ENCODE results near the gene JARID2.

JARID2 gene

DNA sequence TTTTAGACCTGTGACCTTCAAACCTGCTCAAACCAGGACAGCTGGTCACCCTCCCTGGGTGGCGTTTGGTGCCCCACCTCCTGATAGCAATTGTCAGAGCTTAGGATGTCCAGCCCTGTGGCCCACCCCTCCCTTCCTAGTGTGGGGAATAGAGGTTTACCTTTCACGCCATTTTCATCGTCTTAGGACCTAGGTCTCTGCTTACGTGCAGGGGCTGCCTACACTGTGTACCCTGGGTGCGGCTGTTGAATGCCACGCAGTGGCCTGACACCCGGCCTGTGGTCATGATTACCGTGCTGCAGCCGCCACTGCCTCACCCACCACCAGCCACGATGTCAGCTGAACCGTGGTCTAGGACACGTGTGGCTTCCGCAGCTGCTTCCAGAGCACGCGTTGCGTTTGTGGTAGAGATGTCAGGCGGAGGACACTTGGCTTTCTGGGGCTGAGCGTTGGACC is 259.6 kb downstream of the JARID2 start:
- DNase-seq (ENCODE audit: insufficient read length, low spot score), result no peak
- FAIRE-seq, result no peak
- TF ChIP-seq TAF1 (IDR thresholded peaks at IDR 0.05; ENCODE audit: low read depth, low read length), result no peak
- no peak for TF ChIP-seq POLR2AphosphoS5 (IDR thresholded peaks at IDR 0.05; ENCODE audit: low read depth, low read length)
- no peak for TF ChIP-seq POU2F2 (IDR thresholded peaks at IDR 0.05; ENCODE audit: low read depth, low read length)
- no peak for TF ChIP-seq PAX5 (IDR thresholded peaks at IDR 0.05; ENCODE audit: insufficient read depth, low read length, severe bottlenecking)
- no peak for TF ChIP-seq SPI1 (IDR thresholded peaks at IDR 0.05; ENCODE audit: low read depth, low read length)
- no peak for TF ChIP-seq POLR2A (IDR thresholded peaks at IDR 0.05; ENCODE audit: low read depth, low read length)

DNA sequence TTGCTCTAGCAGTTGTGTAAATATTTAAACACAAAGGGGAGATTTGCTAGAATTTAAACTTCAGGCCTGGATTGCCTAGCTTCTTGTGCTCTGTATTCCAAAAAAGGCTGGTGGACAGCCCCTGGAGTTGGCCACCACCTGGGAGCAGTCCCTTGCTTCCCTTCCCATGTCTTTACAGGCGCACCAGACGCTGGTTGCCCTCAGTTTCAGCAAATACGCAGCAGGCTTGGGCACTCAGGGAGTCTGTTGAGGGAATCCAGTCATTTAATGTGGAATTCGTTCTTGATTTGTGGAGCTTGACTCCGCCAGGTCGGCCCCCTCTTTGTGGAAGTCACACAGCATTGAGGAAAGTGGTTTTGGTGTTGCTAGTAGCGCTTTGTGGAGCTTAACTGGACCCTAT is 260.2 kb downstream of the JARID2 start:
- TF ChIP-seq POU2F2 (IDR thresholded peaks at IDR 0.05; ENCODE audit: low read depth, low read length) (no peak), POLR2AphosphoS5 (IDR thresholded peaks at IDR 0.05; ENCODE audit: low read depth, low read length) (no peak), SPI1 (IDR thresholded peaks at IDR 0.05; ENCODE audit: low read depth, low read length) (no peak), PAX5 (IDR thresholded peaks at IDR 0.05; ENCODE audit: insufficient read depth, low read length, severe bottlenecking) (no peak), POLR2A (IDR thresholded peaks at IDR 0.05; ENCODE audit: low read depth, low read length) (no peak), TAF1 (IDR thresholded peaks at IDR 0.05; ENCODE audit: low read depth, low read length) (no peak)
- FAIRE-seq, result no peak
- no peak for DNase-seq (ENCODE audit: insufficient read length, low spot score)

DNA sequence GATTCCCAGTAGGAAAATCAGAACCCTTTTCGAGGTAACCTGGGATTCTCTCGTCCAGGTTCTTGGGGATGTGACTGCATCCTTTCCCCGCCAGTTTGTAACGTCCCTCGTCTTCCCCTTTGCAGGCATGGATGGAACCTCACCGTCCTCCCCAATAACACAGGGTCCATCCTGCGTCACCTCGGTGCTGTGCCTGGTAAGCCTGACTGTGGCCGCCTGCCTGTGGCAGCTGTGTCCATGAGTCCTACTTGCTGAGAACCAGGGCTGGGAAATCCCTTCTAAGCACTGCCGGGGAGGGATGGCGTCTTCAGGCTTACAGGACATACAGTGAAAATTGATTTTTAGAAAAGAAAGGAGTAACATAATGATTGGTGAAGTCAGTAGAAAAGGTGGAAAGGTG is 261.4 kb downstream of the JARID2 start:
- DNase-seq (ENCODE audit: insufficient read length, low spot score) (no peak), FAIRE-seq (no peak)
- TF ChIP-seq POLR2AphosphoS5 (IDR thresholded peaks at IDR 0.05; ENCODE audit: low read depth, low read length), result no peak
- TF ChIP-seq TAF1 (IDR thresholded peaks at IDR 0.05; ENCODE audit: low read depth, low read length), result no peak
- TF ChIP-seq PAX5 (IDR thresholded peaks at IDR 0.05; ENCODE audit: insufficient read depth, low read length, severe bottlenecking), result no peak
- TF ChIP-seq POU2F2 (IDR thresholded peaks at IDR 0.05; ENCODE audit: low read depth, low read length), result no peak
- no peak for TF ChIP-seq SPI1 (IDR thresholded peaks at IDR 0.05; ENCODE audit: low read depth, low read length)
- no peak for TF ChIP-seq POLR2A (IDR thresholded peaks at IDR 0.05; ENCODE audit: low read depth, low read length)

DNA sequence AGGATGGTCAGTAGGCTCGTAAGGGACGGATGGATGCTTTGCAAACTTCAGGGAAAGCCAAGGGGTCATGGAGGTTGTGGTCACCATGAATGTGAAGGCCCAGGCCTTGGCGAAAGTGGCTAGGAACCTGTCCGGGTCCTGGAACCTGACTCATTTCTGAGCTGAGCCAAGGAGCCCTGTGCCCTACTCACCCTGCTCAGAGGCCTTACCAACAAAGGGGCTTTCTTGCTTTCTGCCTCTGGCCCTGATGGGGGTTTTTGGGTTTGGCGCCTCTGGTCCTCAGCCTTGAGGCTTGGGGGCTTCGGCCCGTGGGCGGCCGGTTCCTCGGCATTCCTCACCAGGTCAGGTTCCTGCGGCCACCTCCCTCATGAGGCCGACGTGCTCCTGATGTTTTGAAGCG is 261.9 kb downstream of the JARID2 start:
- no peak for DNase-seq (ENCODE audit: insufficient read length, low spot score)
- no peak for TF ChIP-seq POLR2A (IDR thresholded peaks at IDR 0.05; ENCODE audit: low read depth, low read length)
- no peak for TF ChIP-seq POU2F2 (IDR thresholded peaks at IDR 0.05; ENCODE audit: low read depth, low read length)
- TF ChIP-seq PAX5 (IDR thresholded peaks at IDR 0.05; ENCODE audit: insufficient read depth, low read length, severe bottlenecking), result no peak
- no peak for FAIRE-seq

DNA sequence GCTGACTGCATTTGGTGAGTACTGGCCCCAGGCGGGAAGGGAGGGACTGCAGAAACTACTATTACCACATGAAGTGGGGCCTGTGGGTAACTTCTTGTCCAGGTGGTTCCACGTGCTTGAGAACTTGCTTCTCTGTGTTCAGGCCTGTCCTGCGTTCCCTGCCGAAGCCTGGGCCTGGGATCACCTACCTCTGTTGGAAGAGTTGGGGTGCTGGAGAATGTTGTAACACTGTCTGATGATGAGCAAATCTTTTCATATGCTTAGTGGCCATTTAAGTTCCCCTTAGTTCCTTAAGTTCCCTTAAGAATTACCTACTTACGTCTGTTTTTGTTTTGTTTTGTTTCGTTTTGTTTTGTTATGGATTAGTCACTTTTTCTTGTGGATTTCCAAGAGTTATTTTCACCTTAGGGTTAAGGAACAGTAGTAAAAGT is 262.6 kb downstream of the JARID2 start:
- DNase-seq (ENCODE audit: insufficient read length, low spot score) (no peak), FAIRE-seq (no peak)
- TF ChIP-seq POLR2AphosphoS5 (IDR thresholded peaks at IDR 0.05; ENCODE audit: low read depth, low read length) (no peak), SPI1 (IDR thresholded peaks at IDR 0.05; ENCODE audit: low read depth, low read length) (no peak), PAX5 (IDR thresholded peaks at IDR 0.05; ENCODE audit: insufficient read depth, low read length, severe bottlenecking) (no peak), POU2F2 (IDR thresholded peaks at IDR 0.05; ENCODE audit: low read depth, low read length) (no peak), TAF1 (IDR thresholded peaks at IDR 0.05; ENCODE audit: low read depth, low read length) (no peak), POLR2A (IDR thresholded peaks at IDR 0.05; ENCODE audit: low read depth, low read length) (no peak)

DNA sequence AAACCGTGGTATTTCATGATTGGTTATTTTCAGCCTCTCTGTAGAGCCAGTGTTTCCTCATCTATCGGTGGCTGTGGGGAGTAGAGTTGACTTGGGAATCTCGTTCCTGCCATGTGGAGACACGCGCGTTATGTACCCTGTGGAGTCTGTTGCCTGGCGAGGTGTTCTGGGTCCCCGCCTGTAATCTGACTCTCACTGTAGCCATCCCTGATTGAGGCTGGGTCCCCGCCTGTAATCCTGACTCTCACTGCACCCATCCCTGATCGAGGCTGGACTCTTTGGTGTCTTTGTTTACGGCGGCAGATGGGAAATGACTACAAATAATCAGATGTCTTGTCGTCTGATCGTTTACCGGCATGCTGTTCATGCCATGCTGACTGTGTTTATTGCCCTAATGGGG is 263.1 kb downstream of the JARID2 start:
- no peak for TF ChIP-seq SPI1 (IDR thresholded peaks at IDR 0.05; ENCODE audit: low read depth, low read length)
- no peak for TF ChIP-seq POLR2A (IDR thresholded peaks at IDR 0.05; ENCODE audit: low read depth, low read length)
- TF ChIP-seq TAF1 (IDR thresholded peaks at IDR 0.05; ENCODE audit: low read depth, low read length), result no peak
- no peak for TF ChIP-seq POU2F2 (IDR thresholded peaks at IDR 0.05; ENCODE audit: low read depth, low read length)
- no peak for TF ChIP-seq PAX5 (IDR thresholded peaks at IDR 0.05; ENCODE audit: insufficient read depth, low read length, severe bottlenecking)
- no peak for TF ChIP-seq POLR2AphosphoS5 (IDR thresholded peaks at IDR 0.05; ENCODE audit: low read depth, low read length)
- FAIRE-seq, result no peak

DNA sequence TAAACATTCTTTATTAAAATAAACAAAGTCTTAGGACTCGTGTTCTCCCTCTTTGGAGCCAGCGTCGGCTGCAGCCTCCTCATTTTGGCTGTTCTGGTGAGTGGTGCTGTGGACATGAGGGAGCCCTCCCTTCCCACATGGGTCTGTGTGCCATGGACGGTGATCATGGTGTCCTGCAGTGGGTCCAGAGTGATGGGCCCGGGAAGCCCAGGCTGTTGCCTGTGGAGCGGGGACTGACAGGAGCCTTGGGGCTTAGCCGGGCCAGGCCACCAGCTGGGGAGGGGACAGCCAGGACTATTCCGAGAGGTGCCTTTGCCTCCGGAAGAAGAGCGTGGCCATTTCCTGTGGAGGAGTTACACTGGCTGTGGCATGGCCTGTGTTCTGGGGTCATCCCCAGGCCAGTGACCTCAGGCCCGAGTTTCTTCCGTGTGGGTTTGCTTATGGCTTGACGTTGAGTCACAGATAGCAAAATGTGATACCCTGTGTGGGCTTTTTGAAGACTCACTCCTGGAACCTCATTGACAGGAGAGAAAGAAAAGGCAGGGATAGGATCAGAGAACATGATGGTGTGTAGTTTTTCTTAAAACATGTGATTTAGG is 263.6 kb downstream of the JARID2 start:
- no peak for DNase-seq (ENCODE audit: insufficient read length, low spot score)
- no peak for FAIRE-seq
- TF ChIP-seq TAF1 (IDR thresholded peaks at IDR 0.05; ENCODE audit: low read depth, low read length) (no peak), POLR2AphosphoS5 (IDR thresholded peaks at IDR 0.05; ENCODE audit: low read depth, low read length) (no peak), POU2F2 (IDR thresholded peaks at IDR 0.05; ENCODE audit: low read depth, low read length) (no peak), SPI1 (IDR thresholded peaks at IDR 0.05; ENCODE audit: low read depth, low read length) (no peak), PAX5 (IDR thresholded peaks at IDR 0.05; ENCODE audit: insufficient read depth, low read length, severe bottlenecking) (no peak)

More for the DNA sequence above, 263.1 kb downstream of the JARID2 start:
- no peak for DNase-seq (ENCODE audit: insufficient read length, low spot score)

DNA sequence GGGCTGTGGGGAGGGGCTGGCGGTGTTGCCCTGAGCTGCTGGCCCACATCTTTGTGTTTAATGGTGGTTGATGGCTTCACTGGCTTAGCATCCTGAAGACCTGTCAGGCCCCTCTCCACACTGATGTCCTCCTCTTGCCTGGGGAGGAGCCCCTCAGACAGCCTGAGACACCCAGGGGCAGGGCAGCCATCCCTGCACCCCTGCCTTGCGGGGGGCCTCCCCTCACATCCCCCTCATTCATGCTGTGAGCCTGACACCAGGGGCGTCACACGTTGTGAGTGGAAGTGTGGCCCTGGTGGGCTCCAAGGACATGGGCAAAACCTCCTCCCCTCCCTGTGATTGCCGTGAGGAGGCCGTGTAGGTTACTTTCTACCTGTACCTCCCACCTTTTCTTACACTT is 264.3 kb downstream of the JARID2 start:
- DNase-seq (ENCODE audit: insufficient read length, low spot score), result no peak
- FAIRE-seq, result no peak
- TF ChIP-seq TAF1 (IDR thresholded peaks at IDR 0.05; ENCODE audit: low read depth, low read length), result no peak
- no peak for TF ChIP-seq PAX5 (IDR thresholded peaks at IDR 0.05; ENCODE audit: insufficient read depth, low read length, severe bottlenecking)
- TF ChIP-seq POLR2AphosphoS5 (IDR thresholded peaks at IDR 0.05; ENCODE audit: low read depth, low read length), result no peak
- no peak for TF ChIP-seq POU2F2 (IDR thresholded peaks at IDR 0.05; ENCODE audit: low read depth, low read length)
- TF ChIP-seq POLR2A (IDR thresholded peaks at IDR 0.05; ENCODE audit: low read depth, low read length), result no peak
- TF ChIP-seq SPI1 (IDR thresholded peaks at IDR 0.05; ENCODE audit: low read depth, low read length), result no peak

DNA sequence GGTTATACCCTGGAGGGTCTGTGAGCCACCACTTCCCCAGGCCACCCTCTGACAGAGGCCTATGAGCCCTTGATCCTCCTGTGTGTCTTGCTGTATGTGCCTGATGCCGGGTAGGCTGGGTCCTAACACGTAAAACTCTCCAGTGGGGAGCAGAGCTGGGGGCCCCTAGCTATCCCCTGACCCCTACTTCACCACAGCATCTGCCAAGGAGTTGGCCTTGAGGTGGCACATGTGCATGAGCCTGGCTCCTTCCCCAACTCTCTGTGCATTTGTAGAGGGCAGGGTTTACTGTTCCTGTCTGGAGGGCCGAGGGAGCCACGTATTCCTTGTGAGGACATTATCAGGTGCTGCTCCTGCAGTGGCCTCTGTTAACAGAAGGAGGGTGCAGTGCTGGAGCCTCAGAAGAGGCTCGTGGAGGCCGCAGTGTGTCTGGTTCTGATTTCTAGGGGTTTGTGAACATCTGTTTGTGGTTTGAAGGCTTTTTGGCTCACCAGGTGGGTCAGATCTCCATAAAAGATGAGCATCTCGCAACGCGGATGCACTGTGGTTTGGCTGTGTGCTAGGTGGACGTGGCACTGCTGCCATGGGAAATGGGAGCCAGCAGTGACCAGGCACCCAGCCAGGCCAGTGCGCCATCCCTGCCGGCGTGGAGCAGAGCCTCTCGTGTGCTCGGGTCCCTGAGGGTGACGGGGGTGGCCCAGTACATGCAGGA is 264.8 kb downstream of the JARID2 start:
- TF ChIP-seq POU2F2 (IDR thresholded peaks at IDR 0.05; ENCODE audit: low read depth, low read length), result no peak
- no peak for TF ChIP-seq SPI1 (IDR thresholded peaks at IDR 0.05; ENCODE audit: low read depth, low read length)
- no peak for TF ChIP-seq TAF1 (IDR thresholded peaks at IDR 0.05; ENCODE audit: low read depth, low read length)
- no peak for TF ChIP-seq POLR2A (IDR thresholded peaks at IDR 0.05; ENCODE audit: low read depth, low read length)
- DNase-seq (ENCODE audit: insufficient read length, low spot score) (no peak), FAIRE-seq (no peak)
